Bronchial epithelial cell (primary cell): ENCODE measurements around the gene ZCCHC3. TPM values are rescaled to one million over a fixed set of nuclear protein-coding genes. Genes with fewer than 3 reads are reported as not detected.

Experiments used
- DNase-seq: peaks from one replicate; pipeline ENCODE4 v3.0.0-alpha.2; 2010; ENCODE audit warnings: low read depth
- FAIRE-seq: peaks from 2 replicates; lab custom pipeline; 2011; peaks lifted over from hg19 to GRCh38; lab: Jason Lieb, UNC
- H3K27me3 ChIP-seq: 2 replicates; pipeline ENCODE4 v1.5.1; 2011; ENCODE audit warnings: low read length; ENCODE audit not compliant: control insufficient read depth, insufficient read depth
- H3K36me3 ChIP-seq: 2 replicates; pipeline ENCODE4 v1.5.1; 2011; ENCODE audit warnings: low read length; ENCODE audit not compliant: control insufficient read depth, insufficient read depth
- H3K4me3 ChIP-seq: 2 replicates; pipeline ENCODE4 v1.5.1; 2011; ENCODE audit warnings: mild to moderate bottlenecking, low read depth, low read length, control low read depth
- total RNA-seq: library from RNA; depleted of rRNA; stranded (reverse); fragments of >200 nt; gene quantifications from 2 replicates; pipeline ENCODE4 v1.2.1, GENCODE V29; 2014
- TF ChIP-seq, protein P1 (sequence below): IDR thresholded peaks from 2 replicates; pipeline ENCODE4 v1.5.1; 2011; ENCODE audit warnings: mild to moderate bottlenecking, moderate library complexity, low read length, control low read depth, inconsistent platforms; ENCODE audit not compliant: insufficient read depth, severe bottlenecking

ZCCHC3 gene
- total RNA-seq, 1 donor from 2014 or later, result 9.7 TPM

DNA sequence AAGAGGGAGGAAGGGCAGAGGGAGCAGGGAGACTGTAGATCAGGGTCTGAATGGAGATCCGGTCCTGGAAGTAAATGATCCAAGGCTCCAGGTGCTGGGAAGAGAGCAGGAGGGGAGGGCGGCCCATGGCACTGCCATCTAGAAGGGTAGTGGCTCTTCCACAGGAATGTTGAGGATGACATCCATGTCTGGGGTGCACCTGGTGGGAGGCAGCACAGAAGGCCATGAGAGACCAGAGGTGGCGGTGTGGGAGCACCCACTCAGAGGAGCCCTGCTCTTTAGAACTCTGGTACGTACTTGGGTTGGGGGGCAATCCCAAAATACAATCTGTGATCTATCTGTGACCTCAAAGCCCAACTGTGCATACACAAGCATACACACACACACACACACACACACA, 26.3 kb upstream of the ZCCHC3 start:
- H3K27me3 ChIP-seq, result peaks cover 3% of the 10 kb centered on the region
- TF ChIP-seq, protein P1, sequence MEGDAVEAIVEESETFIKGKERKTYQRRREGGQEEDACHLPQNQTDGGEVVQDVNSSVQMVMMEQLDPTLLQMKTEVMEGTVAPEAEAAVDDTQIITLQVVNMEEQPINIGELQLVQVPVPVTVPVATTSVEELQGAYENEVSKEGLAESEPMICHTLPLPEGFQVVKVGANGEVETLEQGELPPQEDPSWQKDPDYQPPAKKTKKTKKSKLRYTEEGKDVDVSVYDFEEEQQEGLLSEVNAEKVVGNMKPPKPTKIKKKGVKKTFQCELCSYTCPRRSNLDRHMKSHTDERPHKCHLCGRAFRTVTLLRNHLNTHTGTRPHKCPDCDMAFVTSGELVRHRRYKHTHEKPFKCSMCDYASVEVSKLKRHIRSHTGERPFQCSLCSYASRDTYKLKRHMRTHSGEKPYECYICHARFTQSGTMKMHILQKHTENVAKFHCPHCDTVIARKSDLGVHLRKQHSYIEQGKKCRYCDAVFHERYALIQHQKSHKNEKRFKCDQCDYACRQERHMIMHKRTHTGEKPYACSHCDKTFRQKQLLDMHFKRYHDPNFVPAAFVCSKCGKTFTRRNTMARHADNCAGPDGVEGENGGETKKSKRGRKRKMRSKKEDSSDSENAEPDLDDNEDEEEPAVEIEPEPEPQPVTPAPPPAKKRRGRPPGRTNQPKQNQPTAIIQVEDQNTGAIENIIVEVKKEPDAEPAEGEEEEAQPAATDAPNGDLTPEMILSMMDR, result no peak
- no peak overlapping the region for H3K4me3 ChIP-seq
- no peak for FAIRE-seq
- DNase-seq, result no peak
- no peaks in the 10 kb centered on the region for H3K36me3 ChIP-seq

- TF ChIP-seq, protein P1, result no peak
- FAIRE-seq (no peak), DNase-seq (no peak)
- no peak overlapping the region for H3K4me3 ChIP-seq
- no peaks in the 10 kb centered on the region for H3K36me3 ChIP-seq
- peaks cover 3% of the 10 kb centered on the region for H3K27me3 ChIP-seq
Observed at GRCh38 chr20:271528-271927, 25.8 kb upstream of the ZCCHC3 start.

DNA sequence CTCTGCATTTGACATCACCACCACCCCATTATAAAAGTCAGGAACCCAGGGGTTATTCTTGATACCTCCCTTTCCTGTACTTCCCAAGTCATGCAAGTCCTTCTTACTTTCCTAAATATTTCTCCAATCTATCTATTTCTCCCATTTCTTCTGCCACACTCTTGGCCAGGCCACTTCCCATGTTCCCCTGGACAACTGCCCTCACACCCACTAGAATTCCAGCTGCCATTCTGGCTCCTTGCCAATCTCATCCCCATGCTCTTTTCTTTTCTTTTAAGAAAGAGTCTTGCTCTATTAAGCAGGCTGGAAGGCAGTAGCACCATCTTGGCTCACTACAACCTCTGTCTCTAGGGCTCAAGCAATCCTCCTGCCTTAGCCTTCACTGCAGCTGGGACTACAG, 24.7 kb upstream of the ZCCHC3 start:
- no peaks in the 10 kb centered on the region for H3K36me3 ChIP-seq
- DNase-seq, result no peak
- no peaks in the 10 kb centered on the region for H3K27me3 ChIP-seq
- TF ChIP-seq, protein P1, result no peak
- no peak overlapping the region for H3K4me3 ChIP-seq
- no peak for FAIRE-seq

- Histone ChIP-seq H3K27me3 (no peaks in the 10 kb centered on the region), H3K36me3 (no peaks in the 10 kb centered on the region), H3K4me3 (no peak overlapping the region)
- DNase-seq, result no peak
- TF ChIP-seq, protein P1, result no peak
- FAIRE-seq, result no peak
Observed at GRCh38 chr20:273884-274283, 23.5 kb upstream of the ZCCHC3 start.

GRCh38 chr20:275791-276190, 21.6 kb upstream of the ZCCHC3 start:
- FAIRE-seq (no peak), DNase-seq (no peak)

More at GRCh38 chr20:275791-276190, 21.6 kb upstream of the ZCCHC3 start:
- no peaks in the 10 kb centered on the region for H3K27me3 ChIP-seq
- TF ChIP-seq, protein P1, result no peak
- H3K4me3 ChIP-seq, result no peak overlapping the region
- H3K36me3 ChIP-seq, result no peaks in the 10 kb centered on the region
